Cardiac muscle cell (in vitro differentiated cells and primary cell): Measurements from ENCODE around the gene SHQ1. TPM values are rescaled to one million over a fixed set of nuclear protein-coding genes. Genes with fewer than 3 reads are reported as not detected.
A peak's percentile ranks its signal among the peaks of the same experiment; 100 is the strongest.
"Not testable (repeated sequence)": the region's sequence is repeated elsewhere in the genome, so short reads cannot be mapped to it uniquely, and the experiment has no call there.

Source experiments
- DNase-seq, 2 donors: peaks; one replicate each; pipeline versions ENCODE4 v3.0.0 to v3.0.0-alpha.2; 2010 to 2017; ENCODE audit warnings: low read depth in 1 of 2, low spot score in 1 of 2
- H3K27ac ChIP-seq: fragments of 200-600 bp; sonication (generic); 2 replicates; pipeline ENCODE4 v1.5.1; 2016
- H3K27me3 ChIP-seq: fragments of 200-600 bp; sonication (generic); 2 replicates; pipeline ENCODE4 v1.6.0; 2016; ENCODE audit warnings: control low read depth
- H3K36me3 ChIP-seq: fragments of 200-600 bp; sonication (generic); 2 replicates; pipeline ENCODE4 v1.5.1; 2016; ENCODE audit warnings: control low read depth
- H3K4me1 ChIP-seq: fragments of 200-600 bp; sonication (generic); 2 replicates; pipeline ENCODE4 v1.8.1; 2017; ENCODE audit warnings: low read depth, mild to moderate bottlenecking, mixed run types
- H3K4me3 ChIP-seq: fragments of 200-600 bp; sonication (generic); 2 replicates; pipeline ENCODE4 v1.5.1; 2016; ENCODE audit warnings: mild to moderate bottlenecking
- H3K9me3 ChIP-seq: fragments of 200-600 bp; sonication (generic); 2 replicates; pipeline ENCODE4 v1.5.1; 2017; ENCODE audit warnings: low read depth, mild to moderate bottlenecking, control low read depth
- CTCF ChIP-seq: IDR thresholded peaks from 2 replicates; pipeline ENCODE4 v1.5.1; 2012; ENCODE audit warnings: low read depth, mild to moderate bottlenecking, low read length
- polyA plus RNA-seq: library from polyadenylated mRNA; unstranded; fragments of >200 nt; fragmentation: Nextera tagmentation; extraction: Ambion mirVana; gene quantifications from 2 replicates; pipeline ENCODE4 v1.2.1, GENCODE V29; 2016
- total RNA-seq: library from RNA; depleted of rRNA; stranded (reverse); fragments of >200 nt; gene quantifications from 2 replicates; pipeline ENCODE4 v1.2.3, GENCODE V29; 2016

Gene SHQ1
- total and polyA plus RNA-seq, 2 experiments from 2014 or later = 15.2 to 20.1 TPM

- Histone ChIP-seq H3K27me3 (peaks cover 5% of the 10 kb centered on the region), H3K4me1 (no peaks in the 10 kb centered on the region), H3K9me3 (no peaks in the 10 kb centered on the region), H3K27ac (no peak overlapping the region), H3K4me3 (peak overlapping the region; percentile 21), H3K36me3 (no peaks in the 10 kb centered on the region)
- peak; percentile 49 to 70 for DNase-seq
- no peak for TF ChIP-seq CTCF
Measured at GRCh38 chr3:72738752-72739530, 109.3 kb downstream of the SHQ1 start.

- not testable (repeated sequence) for H3K4me3 ChIP-seq, H3K27me3 ChIP-seq, H3K36me3 ChIP-seq, H3K27ac ChIP-seq, H3K9me3 ChIP-seq, H3K4me1 ChIP-seq, DNase-seq
Measured at GRCh38 chr3:72735072-72735471, 113.2 kb downstream of the SHQ1 start.

- no peak for TF ChIP-seq CTCF
- H3K27me3 ChIP-seq = peaks cover 5% of the 10 kb centered on the region
- no peaks in the 10 kb centered on the region for H3K9me3 ChIP-seq
- no peak overlapping the region for H3K27ac ChIP-seq
- H3K36me3 ChIP-seq = no peaks in the 10 kb centered on the region
- no peak for DNase-seq
- no peak overlapping the region for H3K4me3 ChIP-seq
- H3K4me1 ChIP-seq = peaks cover 9% of the 10 kb centered on the region
Measured at GRCh38 chr3:72733676-72734075, 114.6 kb downstream of the SHQ1 start.

GRCh38 chr3:72732666-72733345, 115.4 kb downstream of the SHQ1 start:
- H3K36me3 ChIP-seq, H3K27ac ChIP-seq, H3K27me3 ChIP-seq, DNase-seq, H3K4me3 ChIP-seq, H3K9me3 ChIP-seq: not testable (repeated sequence)
- peaks cover 15% of the 10 kb centered on the region for H3K4me1 ChIP-seq

GRCh38 chr3:72728958-72729467, 119.2 kb downstream of the SHQ1 start:
- Histone ChIP-seq H3K4me3 (no peak overlapping the region), H3K9me3 (no peaks in the 10 kb centered on the region), H3K27me3 (no peaks in the 10 kb centered on the region), H3K36me3 (no peaks in the 10 kb centered on the region), H3K4me1 (peaks cover 15% of the 10 kb centered on the region), H3K27ac (peak overlapping the region; percentile 76)
- TF ChIP-seq CTCF = no peak
- DNase-seq = peak in 1 of 2 donors; percentile 79

- no peak for DNase-seq
- Histone ChIP-seq H3K36me3 (no peaks in the 10 kb centered on the region), H3K27me3 (no peaks in the 10 kb centered on the region), H3K9me3 (no peaks in the 10 kb centered on the region), H3K4me3 (no peak overlapping the region), H3K4me1 (peaks cover 15% of the 10 kb centered on the region), H3K27ac (peak overlapping the region; percentile 76)
- no peak for TF ChIP-seq CTCF
Measured at GRCh38 chr3:72728329-72728889, 119.8 kb downstream of the SHQ1 start.
